GM21447 (cell line): ENCODE data around the gene C21orf58.
"Not testable (repeated sequence)": the region's sequence is repeated elsewhere in the genome, so short reads cannot be mapped to it uniquely, and the experiment has no call there.

ENCODE experiments used
- ATAC-seq: cut with Tn5 transposase; IDR thresholded peaks from one replicate; pipeline ENCODE4 v1.9.1; 2021; ENCODE audit not compliant: unreplicated experiment

The C21orf58 gene

DNA sequence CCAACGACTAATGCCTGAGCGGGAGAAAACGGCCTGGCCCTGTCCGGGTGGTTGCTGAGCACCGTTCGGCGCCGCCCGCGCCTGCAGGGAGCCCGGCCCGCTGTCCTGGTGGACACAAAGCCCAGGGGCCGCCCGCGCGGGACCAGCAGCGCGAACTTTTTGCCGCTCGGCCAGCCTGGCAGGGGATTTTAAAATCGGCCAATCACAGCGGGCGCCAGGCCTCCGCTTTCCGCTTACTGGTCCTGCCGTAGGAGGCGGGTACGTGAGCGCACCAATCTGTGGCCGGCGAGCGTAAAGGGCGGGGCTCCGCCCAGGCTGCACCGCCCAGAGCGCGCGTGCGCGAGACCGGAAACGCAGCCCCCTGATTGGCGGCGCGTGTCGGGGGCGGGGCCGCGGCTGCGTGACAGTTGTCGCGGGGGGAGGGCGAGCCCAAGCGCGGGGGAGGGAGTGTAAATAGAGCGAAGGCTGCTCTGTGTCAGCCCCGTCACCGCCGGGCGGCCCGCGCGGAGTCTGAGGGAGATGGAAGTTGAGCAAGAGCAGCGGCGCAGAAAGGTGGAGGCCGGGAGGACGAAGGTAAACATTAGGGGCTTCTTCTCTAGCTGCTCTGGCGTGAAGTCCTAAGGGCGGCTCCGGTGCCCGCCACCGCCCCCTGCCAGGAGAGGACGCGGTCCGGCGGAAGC, at the start of gene C21orf58, which contains the start of gene PCNT:
Gene C21orf58 (minus strand): TSS at position 161 of the 680 bp plus-strand sequence. CDS start 1,132 bp downstream, outside the sequence.
Gene PCNT (plus strand): TSS at position 447 of the 680 bp plus-strand sequence. CDS start 73 bp downstream, at position 520.
- ATAC-seq = peak; percentile 78

- not testable (repeated sequence) for ATAC-seq
Observed at GRCh38 chr21:46372947-46373346, 49.3 kb upstream of the C21orf58 start.

DNA sequence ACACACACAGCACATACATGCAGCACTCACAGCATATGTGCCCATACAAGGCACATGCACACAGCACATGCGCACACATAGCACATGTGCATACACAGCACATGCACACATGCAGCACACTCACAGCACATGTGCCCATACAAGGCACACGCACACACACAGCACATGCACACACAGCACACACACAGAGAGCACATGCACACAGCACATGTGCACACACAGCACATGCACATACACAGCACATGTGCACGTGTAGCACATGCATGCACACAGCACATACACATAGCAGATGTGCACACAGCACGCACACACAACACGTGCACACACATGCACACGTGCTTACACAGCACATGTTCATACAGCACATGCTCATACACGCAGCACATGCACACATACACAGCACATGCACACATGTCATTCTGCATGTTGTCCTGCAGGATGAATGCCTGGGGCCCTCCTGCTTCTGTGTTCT, 48.4 kb upstream of the C21orf58 start:
- no peak for ATAC-seq

GRCh38 chr21:46371204-46372013, 47.7 kb upstream of the C21orf58 start:
- no peak for ATAC-seq

GRCh38 chr21:46369520-46370235, 46.0 kb upstream of the C21orf58 start:
- ATAC-seq = no peak

DNA sequence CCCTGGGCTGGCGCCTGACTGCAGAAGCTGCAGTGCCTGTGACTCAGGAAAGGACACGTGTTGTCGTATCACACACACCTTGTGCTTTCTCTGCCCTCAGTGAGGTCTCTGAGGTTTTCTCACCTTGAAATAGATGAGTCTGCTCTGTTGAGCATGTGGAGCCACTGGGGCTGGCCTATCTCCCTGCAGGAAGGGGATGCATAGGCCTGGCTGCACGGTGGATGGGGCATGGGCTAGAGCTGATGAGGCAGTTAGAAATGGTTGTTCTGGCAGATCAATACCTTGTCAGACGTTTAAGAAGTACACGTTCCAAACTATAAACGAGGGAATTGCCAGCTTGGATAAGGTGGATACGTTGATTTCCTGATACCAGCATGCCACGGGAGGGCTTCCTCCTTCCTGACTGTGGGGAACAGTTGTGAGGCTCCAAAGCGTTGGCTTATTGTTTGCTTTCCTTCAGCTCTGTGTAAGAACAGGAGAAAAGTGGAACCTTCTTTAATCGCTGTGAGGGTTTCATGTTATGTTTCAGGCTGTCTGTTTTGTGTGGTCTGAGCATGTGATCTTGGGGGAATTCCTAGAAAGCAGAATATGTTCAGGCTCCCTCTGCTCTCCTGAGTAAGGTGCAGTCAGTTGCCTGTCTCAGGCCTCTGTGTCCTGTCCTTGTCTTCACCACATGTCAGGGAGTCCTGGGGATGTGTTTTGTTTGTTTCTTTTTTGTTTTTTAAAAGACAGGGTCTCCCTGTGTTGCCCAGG, 45.0 kb upstream of the C21orf58 start:
- ATAC-seq = peak; percentile 74

GRCh38 chr21:46366966-46367365, 43.3 kb upstream of the C21orf58 start:
- ATAC-seq = no peak

DNA sequence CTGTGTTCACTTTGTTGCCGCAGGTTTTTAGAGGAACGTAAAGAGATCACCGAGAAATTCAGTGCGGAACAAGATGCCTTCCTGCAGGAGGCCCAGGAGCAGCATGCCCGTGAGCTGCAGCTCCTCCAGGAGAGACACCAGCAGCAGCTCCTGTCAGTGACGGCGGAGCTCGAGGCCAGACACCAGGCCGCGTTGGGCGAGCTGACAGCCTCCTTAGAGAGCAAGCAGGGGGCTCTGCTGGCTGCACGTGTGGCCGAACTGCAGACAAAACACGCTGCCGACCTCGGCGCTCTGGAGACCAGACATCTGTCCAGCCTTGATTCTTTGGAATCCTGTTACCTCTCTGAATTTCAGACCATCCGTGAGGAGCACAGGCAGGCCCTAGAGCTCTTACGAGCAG, 42.9 kb upstream of the C21orf58 start:
- ATAC-seq = no peak

- no peak for ATAC-seq
Observed at GRCh38 chr21:46366091-46366490, 42.4 kb upstream of the C21orf58 start.

DNA sequence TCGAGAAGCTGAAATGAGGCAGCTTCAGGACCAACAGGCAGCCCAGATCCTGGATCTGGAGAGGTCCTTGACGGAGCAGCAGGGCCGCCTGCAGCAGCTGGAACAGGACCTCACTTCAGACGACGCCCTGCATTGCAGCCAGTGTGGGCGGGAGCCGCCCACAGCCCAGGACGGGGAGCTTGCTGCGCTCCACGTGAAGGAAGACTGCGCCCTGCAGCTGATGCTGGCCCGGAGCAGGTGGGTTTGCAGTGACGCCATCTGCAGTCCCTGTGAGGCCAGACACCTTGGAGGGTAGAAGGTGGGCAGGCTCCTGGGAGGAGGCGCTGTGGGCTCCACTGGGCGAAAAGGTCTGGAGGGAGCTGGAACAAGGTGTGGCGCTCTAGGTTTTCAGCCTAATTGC, 40.0 kb upstream of the C21orf58 start:
- ATAC-seq = no peak

DNA sequence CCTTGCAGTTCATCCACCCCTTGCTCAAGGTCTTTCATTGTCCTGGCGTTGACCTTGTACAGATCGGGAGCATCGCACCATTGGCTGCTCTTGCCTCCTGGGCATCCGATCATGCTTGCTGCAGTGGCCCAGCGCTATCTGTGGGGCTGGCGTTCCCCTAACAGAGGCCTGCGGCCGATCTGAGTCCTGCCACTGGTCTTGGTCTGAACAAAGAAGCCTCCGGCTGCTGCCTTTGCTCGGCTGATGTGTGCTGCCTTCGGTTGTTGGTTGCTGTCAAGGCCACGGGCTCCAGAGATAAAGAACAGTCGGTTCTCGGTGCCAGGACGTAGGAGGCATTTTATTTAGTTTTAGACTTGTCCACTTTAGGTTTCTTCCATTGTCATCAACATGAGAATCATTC, 39.3 kb upstream of the C21orf58 start:
- ATAC-seq = no peak

DNA sequence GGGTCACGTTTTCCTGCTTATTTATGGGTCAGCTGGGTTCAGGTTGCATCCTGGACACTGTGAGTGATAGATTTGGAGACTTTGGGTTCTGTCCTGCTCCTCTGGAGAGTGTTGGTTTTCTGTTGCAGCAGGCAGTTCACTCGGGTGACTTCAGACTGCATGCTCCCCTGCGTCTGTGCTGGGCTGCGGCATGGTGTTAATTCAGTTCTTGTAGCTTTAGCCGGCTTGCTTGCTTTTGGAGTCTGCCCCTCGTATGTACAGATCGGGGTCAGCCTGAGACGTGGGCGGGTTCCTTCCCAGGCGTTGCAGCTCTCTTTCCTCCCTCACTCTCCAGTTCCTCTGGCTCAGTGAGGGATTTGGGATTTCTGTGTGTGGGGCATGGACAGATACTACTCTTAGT, 38.3 kb upstream of the C21orf58 start:
- ATAC-seq = no peak

GRCh38 chr21:46361176-46361575, 37.5 kb upstream of the C21orf58 start:
- ATAC-seq = no peak

- no peak for ATAC-seq
Observed at GRCh38 chr21:46357684-46358425, 34.2 kb upstream of the C21orf58 start.

DNA sequence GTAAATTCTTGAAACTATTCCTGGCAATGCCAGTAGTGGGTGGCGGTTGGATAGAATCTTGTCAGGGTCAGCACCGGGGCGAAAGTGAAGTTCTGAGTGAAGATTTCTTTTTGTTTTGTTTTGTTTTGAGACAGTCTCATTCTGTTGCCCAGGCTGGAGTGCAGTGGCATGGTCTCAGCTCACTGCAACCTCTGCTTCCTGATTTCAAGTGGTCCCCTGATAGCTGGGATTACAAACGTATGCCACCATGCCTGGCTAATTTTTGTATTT, 33.6 kb upstream of the C21orf58 start:
- peak; percentile 45 for ATAC-seq

- ATAC-seq = peak; percentile 52
Observed at GRCh38 chr21:46356494-46357334, 33.0 kb upstream of the C21orf58 start.

- no peak for ATAC-seq
Observed at GRCh38 chr21:46356005-46356338, 32.3 kb upstream of the C21orf58 start.

DNA sequence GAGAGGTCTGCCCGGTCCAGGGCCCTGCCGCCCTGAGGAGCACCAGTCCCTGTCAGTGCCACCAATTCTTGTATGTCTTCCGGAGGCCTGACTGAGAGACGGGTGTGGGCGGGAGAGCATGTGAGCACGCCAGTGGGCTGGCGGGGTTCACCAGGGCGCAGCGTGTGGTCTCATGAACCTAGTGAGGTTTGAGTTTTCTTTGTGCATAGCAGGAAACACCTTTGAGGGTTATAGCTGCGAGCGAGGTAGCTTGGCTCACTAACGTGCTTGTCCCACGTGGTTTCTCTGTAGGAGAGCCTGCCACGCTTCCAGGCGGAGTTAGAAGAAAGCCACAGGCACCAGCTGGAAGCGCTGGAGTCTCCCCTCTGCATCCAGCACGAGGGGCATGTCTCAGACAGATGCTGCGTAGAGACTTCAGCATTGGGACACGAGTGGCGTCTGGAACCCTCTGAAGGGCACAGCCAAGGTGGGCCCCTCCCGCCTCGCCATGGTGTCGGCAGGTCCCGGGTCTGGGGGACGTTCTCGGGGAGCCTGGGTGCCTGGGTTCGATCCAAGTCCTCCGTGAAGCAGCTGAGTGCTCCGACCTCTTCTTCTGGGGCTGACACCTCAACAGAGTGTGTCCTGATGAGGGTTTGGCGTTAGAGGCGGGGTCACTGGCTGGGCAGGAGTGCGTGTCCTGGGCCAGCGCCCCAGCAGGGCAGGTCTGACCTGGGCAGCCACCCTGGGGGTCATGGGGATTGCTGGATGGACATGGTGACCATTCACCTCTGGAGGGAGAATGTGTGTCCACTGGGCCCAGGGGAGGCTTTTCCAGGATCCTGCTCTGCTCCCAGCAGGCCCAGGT, 31.7 kb upstream of the C21orf58 start:
- no peak for ATAC-seq

DNA sequence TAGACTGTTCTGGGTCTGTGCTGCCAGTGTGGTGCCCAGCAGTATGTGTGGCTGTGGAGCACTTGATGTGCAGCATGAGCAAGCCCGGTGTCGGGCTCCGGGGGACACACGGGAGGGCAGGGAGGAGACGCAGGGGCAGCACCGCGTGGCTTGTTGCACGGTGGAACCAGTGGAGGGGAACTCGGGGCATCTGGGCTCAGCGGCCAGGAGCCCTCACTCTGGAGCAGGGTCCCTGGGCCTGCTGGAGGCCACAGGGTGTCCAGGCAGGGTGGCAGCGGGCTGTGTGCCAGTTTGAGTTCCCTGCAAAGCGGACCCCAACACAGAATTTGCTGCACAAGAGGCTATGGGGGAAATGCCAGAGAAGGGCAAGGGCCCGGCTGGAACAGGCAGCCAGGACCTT, 30.8 kb upstream of the C21orf58 start:
- no peak for ATAC-seq
